ENCODE measurements around the gene PSMA8.
"Not testable (repeated sequence)": the region's sequence is repeated elsewhere in the genome, so short reads cannot be mapped to it uniquely, and the experiment has no call there.

PSMA8 gene

GRCh38 chr18:26238718-26239117, 105.0 kb downstream of the PSMA8 start:
- not testable (repeated sequence) for DNase-seq

GRCh38 chr18:26242392-26242791, 108.7 kb downstream of the PSMA8 start:
- not testable (repeated sequence) for DNase-seq

Data from fibroblast of skin of scalp (primary cell).